HG03565 (cell line): Measurements from ENCODE around the gene SGMS1.
"Not testable (repeated sequence)": the region's sequence is repeated elsewhere in the genome, so short reads cannot be mapped to it uniquely, and the experiment has no call there.

Experiments used
- ATAC-seq: cut with Tn5 transposase; IDR thresholded peaks from one replicate; pipeline ENCODE4 v1.9.1; 2021; ENCODE audit warnings: mild to moderate bottlenecking, moderate library complexity; ENCODE audit not compliant: unreplicated experiment

The SGMS1 gene

GRCh38 chr10:50387732-50388073 is 236.1 kb downstream of the SGMS1 start:
- ATAC-seq, result no peak

- ATAC-seq, result no peak
Observed at GRCh38 chr10:50387007-50387731, 236.6 kb downstream of the SGMS1 start.

- no peak for ATAC-seq
Observed at GRCh38 chr10:50385624-50386023, 238.1 kb downstream of the SGMS1 start.

- ATAC-seq, result no peak
Observed at GRCh38 chr10:50384898-50385297, 238.9 kb downstream of the SGMS1 start.

- ATAC-seq, result no peak
Observed at GRCh38 chr10:50384238-50384637, 239.5 kb downstream of the SGMS1 start.

GRCh38 chr10:50382576-50383023 is 241.2 kb downstream of the SGMS1 start:
- ATAC-seq, result no peak

- no peak for ATAC-seq
Observed at GRCh38 chr10:50381642-50382041, 242.1 kb downstream of the SGMS1 start.

GRCh38 chr10:50379616-50380015 is 244.1 kb downstream of the SGMS1 start:
- no peak for ATAC-seq

GRCh38 chr10:50375745-50376144 is 248.0 kb downstream of the SGMS1 start:
- ATAC-seq, result no peak

- ATAC-seq, result no peak
Observed at GRCh38 chr10:50375051-50375452, 248.7 kb downstream of the SGMS1 start.

- no peak for ATAC-seq
Observed at GRCh38 chr10:50373821-50374501, 249.8 kb downstream of the SGMS1 start.

- ATAC-seq, result no peak
Observed at GRCh38 chr10:50369931-50370330, 253.8 kb downstream of the SGMS1 start.

GRCh38 chr10:50367732-50368131 is 256.0 kb downstream of the SGMS1 start:
- no peak for ATAC-seq

GRCh38 chr10:50366421-50366820 is 257.3 kb downstream of the SGMS1 start:
- ATAC-seq, result not testable (repeated sequence)

- not testable (repeated sequence) for ATAC-seq
Observed at GRCh38 chr10:50364730-50365129, 259.0 kb downstream of the SGMS1 start.

GRCh38 chr10:50362547-50363125 is 261.1 kb downstream of the SGMS1 start:
- ATAC-seq, result peak; percentile 79

GRCh38 chr10:50361946-50362345 is 261.8 kb downstream of the SGMS1 start:
- no peak for ATAC-seq

GRCh38 chr10:50360077-50360850 is 263.5 kb downstream of the SGMS1 start:
- no peak for ATAC-seq

GRCh38 chr10:50358925-50359687 is 264.6 kb downstream of the SGMS1 start:
- ATAC-seq, result no peak

GRCh38 chr10:50358411-50358810 is 265.3 kb downstream of the SGMS1 start:
- ATAC-seq, result no peak

GRCh38 chr10:50356481-50356832 is 267.3 kb downstream of the SGMS1 start:
- not testable (repeated sequence) for ATAC-seq
